Omental fat pad (tissue), 4 donors: ENCODE measurements around the gene RAB4B. TPM values are rescaled to one million over a fixed set of nuclear protein-coding genes. Genes with fewer than 3 reads are reported as not detected.

Experiments used
- ATAC-seq: fragments of 150-250 bp; one replicate; pipeline ENCODE4 v1.9.1; 2016; ENCODE audit warnings: mild to moderate bottlenecking, moderate library complexity; ENCODE audit not compliant: low FRiP score
- DNase-seq: peaks from one replicate; pipeline ENCODE4 v3.0.0-alpha.2; 2019; ENCODE audit warnings: low spot score
- CTCF ChIP-seq, 3 donors: fragments of 450-650 bp; IDR thresholded peaks; one replicate each; pipeline ENCODE4 v1.5.1; 2016 to 2017; ENCODE audit warnings: antibody characterized with exemption in 3 of 3, mild to moderate bottlenecking in 3 of 3, moderate library complexity in 2 of 3
- total RNA-seq, 4 donors: library from RNA; depleted of rRNA; stranded (reverse); fragments of >200 nt; gene quantifications; one replicate each; pipeline ENCODE4 v1.1.0, GENCODE V29; 2016

Gene RAB4B
- total RNA-seq, 4 donors from 2014 or later, result 20.0 to 37.0 (median 21.7) TPM

- TF ChIP-seq CTCF (IDR thresholded peaks at IDR 0.05), result no peak
- DNase-seq (no peak), ATAC-seq (no peak)
Measured at GRCh38 chr19:40801426-40802299, 23.6 kb downstream of the RAB4B start.

- TF ChIP-seq CTCF (IDR thresholded peaks at IDR 0.05), result no peak
- DNase-seq (no peak), ATAC-seq (no peak)
Measured at GRCh38 chr19:40802300-40803169, 24.5 kb downstream of the RAB4B start.

GRCh38 chr19:40803170-40803856 lies 25.3 kb downstream of the RAB4B start:
- no peak for DNase-seq
- no peak for ATAC-seq
- no peak for TF ChIP-seq CTCF (IDR thresholded peaks at IDR 0.05)

GRCh38 chr19:40803857-40804782 lies 26.1 kb downstream of the RAB4B start:
- no peak for ATAC-seq
- no peak for TF ChIP-seq CTCF (IDR thresholded peaks at IDR 0.05)
- no peak for DNase-seq

- DNase-seq, result no peak
- no peak for ATAC-seq
- TF ChIP-seq CTCF (IDR thresholded peaks at IDR 0.05), result no peak
Measured at GRCh38 chr19:40804783-40805242, 26.8 kb downstream of the RAB4B start.
